HCT116 (cell line): ENCODE results near the gene GPHA2.

Experiments
- CTCF ChIP-seq, 3 experiments: fragments of 200-600 bp in 1 of 3; sonication (generic) in 1 of 3; IDR thresholded peaks in 2 of 3; conservative IDR thresholded peaks in 1 of 3; 2 replicates each; pipeline ENCODE4 v1.5.1; 2012 to 2017; ENCODE audit warnings: low read depth in 2 of 3, low read length in 2 of 3, antibody characterized with exemption in 1 of 3, borderline replicate concordance in 1 of 3, control low read depth in 1 of 3, mild to moderate bottlenecking in 1 of 3, mixed read lengths in 1 of 3, mixed run types in 1 of 3, moderate library complexity in 1 of 3; ENCODE audit not compliant: insufficient read depth in 1 of 3
- YY1 ChIP-seq: IDR thresholded peaks from 2 replicates; pipeline ENCODE4 v1.6.1; 2011; ENCODE audit warnings: low read length, low read depth, moderate library complexity, mild to moderate bottlenecking; ENCODE audit not compliant: insufficient replicate concordance; ENCODE audit errors: extremely low read depth
- ZBTB33 ChIP-seq: IDR thresholded peaks from 2 replicates; pipeline ENCODE4 v1.6.1; 2011; ENCODE audit warnings: mild to moderate bottlenecking, low read length, moderate library complexity; ENCODE audit not compliant: insufficient replicate concordance; ENCODE audit errors: extremely low read depth
- ZFX ChIP-seq: fragments of 450-650 bp; IDR thresholded peaks from 2 replicates; pipeline ENCODE4 v1.6.1; 2017

DNA sequence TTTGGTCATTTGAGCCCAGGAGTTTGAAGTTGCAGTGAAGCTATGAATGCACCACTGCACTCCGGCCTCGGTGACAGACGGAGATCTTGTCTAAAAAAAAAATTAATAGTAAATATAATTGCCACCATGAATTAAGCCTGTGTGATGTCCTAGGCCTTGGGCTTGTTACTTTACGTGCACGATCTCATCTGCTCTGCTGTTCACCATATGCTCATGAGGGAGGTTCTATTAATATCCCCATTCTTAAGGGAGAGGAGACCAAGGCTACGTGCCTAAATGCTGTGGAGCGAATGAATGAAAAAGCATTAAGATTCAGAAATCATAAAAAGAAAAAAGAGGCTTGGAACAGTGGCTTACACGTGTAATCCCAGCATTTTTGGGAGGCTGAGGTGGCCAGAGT is 16.1 kb downstream of the GPHA2 start:
- TF ChIP-seq ZFX (no peak), CTCF (IDR thresholded peaks at IDR 0.05 in 2 of 3, conservative IDR thresholded peaks at IDR 0.05 in 1 of 3; ENCODE audit: borderline replicate concordance in 1 of 3, insufficient read depth in 1 of 3, low read depth in 2 of 3, low read length in 2 of 3) (no peak), ZBTB33 (no peak), YY1 (no peak)
